ENCODE measurements around the gene ASPHD2. TPM values are rescaled to one million over a fixed set of nuclear protein-coding genes. Genes with fewer than 3 reads are reported as not detected.
"Not testable (repeated sequence)": the region's sequence is repeated elsewhere in the genome, so short reads cannot be mapped to it uniquely, and the experiment has no call there.

ASPHD2 gene
- total RNA-seq, 1 experiment from 2014 or later: not detected

DNA sequence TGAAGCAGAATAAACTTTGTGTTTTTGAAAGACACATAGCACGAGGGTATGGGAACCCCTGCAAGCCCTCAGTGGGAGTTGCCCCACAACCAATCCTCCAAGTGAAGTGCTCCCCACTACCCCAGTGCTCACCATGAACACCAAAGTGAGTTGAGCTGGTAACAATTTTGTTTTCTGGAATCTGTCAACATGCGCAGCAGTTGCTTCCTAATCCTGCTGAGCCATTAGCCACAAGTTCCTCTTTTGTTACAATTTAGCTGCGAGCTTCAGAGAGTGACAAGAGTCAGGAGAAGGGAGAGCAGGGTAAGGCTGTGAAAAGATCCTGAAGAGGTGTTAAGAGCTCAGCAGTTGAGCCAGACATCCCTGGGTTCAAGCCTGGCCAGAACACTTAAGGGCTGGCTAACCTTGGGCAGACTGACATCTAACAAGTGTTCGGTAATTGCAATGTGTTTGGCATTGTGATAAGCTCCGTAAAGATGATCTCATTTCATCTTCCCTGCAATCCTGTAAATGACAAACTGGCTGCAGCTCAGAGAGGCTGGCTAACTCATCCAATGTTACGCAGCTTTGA is 24.1 kb upstream of the ASPHD2 start:
- CTCF ChIA-PET: interaction anchor here (0.6 to 1.0 kb wide), 4 partner anchors 40 to 276 kb away, joined by 3 to 4 read pairs (median 4); no protein-coding TSS in a partner anchor
- Histone ChIP-seq H3K27me3 (replicated peaks; ENCODE audit: control insufficient read depth, insufficient read depth, low read length) (no peaks in the 10 kb centered on the region), H3K9me3 (no peaks in the 10 kb centered on the region), H3K36me3 (ENCODE audit: control insufficient read depth, insufficient read depth, low read length) (no peaks in the 10 kb centered on the region), H3K4me1 (no peaks in the 10 kb centered on the region), H3K4me3 (ENCODE audit: low read depth, low read length) (no peak overlapping the region)
- no peaks in the 10 kb centered on the region for H3K36me3 Mint-ChIP-seq (ENCODE audit: insufficient read depth, unreplicated experiment)
- no TSS peak for BruUV-seq (replicated peaks)
- no peaks in the 10 kb centered on the region for H3K4me1 Mint-ChIP-seq (ENCODE audit: low read depth, unreplicated experiment)
- DNase-seq: no peak
- intact Hi-C loops (cut with micrococcal nuclease; ENCODE audit: unreplicated experiment): no loop called here
- H3K27ac Mint-ChIP-seq (ENCODE audit: unreplicated experiment): no peak overlapping the region
- POLR2A ChIA-PET: no interaction called here
- no peaks in the 10 kb centered on the region for H3K9me3 Mint-ChIP-seq (ENCODE audit: unreplicated experiment)
- no peak overlapping the region for H3K4me3 Mint-ChIP-seq (ENCODE audit: unreplicated experiment)
- TF ChIP-seq, protein P1, sequence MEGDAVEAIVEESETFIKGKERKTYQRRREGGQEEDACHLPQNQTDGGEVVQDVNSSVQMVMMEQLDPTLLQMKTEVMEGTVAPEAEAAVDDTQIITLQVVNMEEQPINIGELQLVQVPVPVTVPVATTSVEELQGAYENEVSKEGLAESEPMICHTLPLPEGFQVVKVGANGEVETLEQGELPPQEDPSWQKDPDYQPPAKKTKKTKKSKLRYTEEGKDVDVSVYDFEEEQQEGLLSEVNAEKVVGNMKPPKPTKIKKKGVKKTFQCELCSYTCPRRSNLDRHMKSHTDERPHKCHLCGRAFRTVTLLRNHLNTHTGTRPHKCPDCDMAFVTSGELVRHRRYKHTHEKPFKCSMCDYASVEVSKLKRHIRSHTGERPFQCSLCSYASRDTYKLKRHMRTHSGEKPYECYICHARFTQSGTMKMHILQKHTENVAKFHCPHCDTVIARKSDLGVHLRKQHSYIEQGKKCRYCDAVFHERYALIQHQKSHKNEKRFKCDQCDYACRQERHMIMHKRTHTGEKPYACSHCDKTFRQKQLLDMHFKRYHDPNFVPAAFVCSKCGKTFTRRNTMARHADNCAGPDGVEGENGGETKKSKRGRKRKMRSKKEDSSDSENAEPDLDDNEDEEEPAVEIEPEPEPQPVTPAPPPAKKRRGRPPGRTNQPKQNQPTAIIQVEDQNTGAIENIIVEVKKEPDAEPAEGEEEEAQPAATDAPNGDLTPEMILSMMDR (IDR thresholded peaks at IDR 0.05; ENCODE audit: insufficient read depth in 1 of 2, low read depth in 1 of 2, low read length in 1 of 2, severe bottlenecking in 1 of 2, unreplicated experiment in 1 of 2): no peak
- H3K27me3 Mint-ChIP-seq (ENCODE audit: insufficient read depth, unreplicated experiment): peaks cover 5% of the 10 kb centered on the region

GRCh38 chr22:26406118-26406517 is 22.9 kb upstream of the ASPHD2 start:
- H3K27ac Mint-ChIP-seq (ENCODE audit: unreplicated experiment): no peak overlapping the region
- no peaks in the 10 kb centered on the region for H3K4me1 Mint-ChIP-seq (ENCODE audit: low read depth, unreplicated experiment)
- POLR2A ChIA-PET: no interaction called here
- H3K9me3 ChIP-seq: no peaks in the 10 kb centered on the region
- H3K9me3 Mint-ChIP-seq (ENCODE audit: unreplicated experiment): no peaks in the 10 kb centered on the region
- no peak overlapping the region for H3K4me3 Mint-ChIP-seq (ENCODE audit: unreplicated experiment)
- H3K4me3 ChIP-seq (ENCODE audit: low read depth, low read length): no peak overlapping the region
- TF ChIP-seq, protein P1 (IDR thresholded peaks at IDR 0.05; ENCODE audit: insufficient read depth in 1 of 2, low read depth in 1 of 2, low read length in 1 of 2, severe bottlenecking in 1 of 2, unreplicated experiment in 1 of 2): no peak
- intact Hi-C loops (cut with micrococcal nuclease; ENCODE audit: unreplicated experiment): no loop called here
- CTCF ChIA-PET: interaction anchor here (1.0 kb wide), 1 partner anchor 275 kb away, joined by 3 read pairs; no protein-coding TSS in a partner anchor
- H3K4me1 ChIP-seq: no peaks in the 10 kb centered on the region
- H3K27me3 Mint-ChIP-seq (ENCODE audit: insufficient read depth, unreplicated experiment): peaks cover 5% of the 10 kb centered on the region
- no peaks in the 10 kb centered on the region for H3K36me3 Mint-ChIP-seq (ENCODE audit: insufficient read depth, unreplicated experiment)
- DNase-seq: no peak
- no peaks in the 10 kb centered on the region for H3K27me3 ChIP-seq (replicated peaks; ENCODE audit: control insufficient read depth, insufficient read depth, low read length)
- BruUV-seq (replicated peaks): no TSS peak
- H3K36me3 ChIP-seq (ENCODE audit: control insufficient read depth, insufficient read depth, low read length): no peaks in the 10 kb centered on the region

DNA sequence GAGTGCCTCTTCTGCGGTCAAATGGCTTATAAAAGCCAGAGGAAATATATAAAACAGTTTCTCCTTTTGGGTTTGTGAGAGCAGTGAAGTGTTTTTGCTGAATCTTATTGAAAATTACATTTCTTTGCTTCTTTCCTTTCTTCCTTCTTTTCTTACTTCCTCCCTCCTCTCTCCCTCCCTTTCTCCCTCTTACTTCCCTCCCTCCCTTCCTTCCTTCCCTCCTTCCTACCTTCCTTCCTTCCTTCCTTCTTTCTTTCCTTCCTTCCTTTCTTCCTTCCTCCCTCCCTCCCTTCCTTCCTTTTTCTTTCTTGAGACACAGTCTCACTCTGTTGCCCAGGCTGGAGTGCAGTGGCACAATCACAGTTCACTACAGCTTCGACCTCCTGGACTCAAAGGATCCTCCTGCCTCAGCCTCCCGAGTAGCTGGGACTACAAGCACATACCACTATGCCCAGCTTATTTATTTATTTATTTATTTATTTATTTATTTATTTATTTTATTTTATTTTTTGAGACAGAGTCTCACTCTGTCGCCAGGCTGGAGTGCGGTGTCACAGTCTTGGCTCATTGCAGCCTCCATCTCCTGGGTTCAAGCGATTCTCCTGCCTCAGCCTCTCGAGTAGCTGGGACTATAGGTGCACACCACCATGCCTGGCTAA is 20.4 kb upstream of the ASPHD2 start:
- H3K9me3 ChIP-seq; H3K9me3 Mint-ChIP-seq (ENCODE audit: unreplicated experiment); POLR2A ChIA-PET; H3K4me1 Mint-ChIP-seq (ENCODE audit: low read depth, unreplicated experiment); H3K27me3 ChIP-seq (replicated peaks; ENCODE audit: control insufficient read depth, insufficient read depth, low read length); intact Hi-C loops (cut with micrococcal nuclease; ENCODE audit: unreplicated experiment); H3K36me3 ChIP-seq (ENCODE audit: control insufficient read depth, insufficient read depth, low read length); BruUV-seq (replicated peaks); H3K27ac Mint-ChIP-seq (ENCODE audit: unreplicated experiment); H3K36me3 Mint-ChIP-seq (ENCODE audit: insufficient read depth, unreplicated experiment); DNase-seq; H3K4me3 Mint-ChIP-seq (ENCODE audit: unreplicated experiment); H3K4me3 ChIP-seq (ENCODE audit: low read depth, low read length); CTCF ChIA-PET; H3K27me3 Mint-ChIP-seq (ENCODE audit: insufficient read depth, unreplicated experiment); H3K4me1 ChIP-seq: not testable (repeated sequence)

All from Caco-2 (cell line).